HG02642 (cell line): Measurements from ENCODE around the gene PDCD11.
"Not testable (repeated sequence)": the region's sequence is repeated elsewhere in the genome, so short reads cannot be mapped to it uniquely, and the experiment has no call there.

Source experiments
- ATAC-seq: cut with Tn5 transposase; IDR thresholded peaks from one replicate; pipeline ENCODE4 v1.9.1; 2021; ENCODE audit warnings: mild to moderate bottlenecking; ENCODE audit not compliant: unreplicated experiment, poor library complexity

Gene PDCD11

GRCh38 chr10:103415581-103415980 lies 19.2 kb downstream of the PDCD11 start:
- no peak for ATAC-seq

- no peak for ATAC-seq
Measured at GRCh38 chr10:103416436-103417147, 20.2 kb downstream of the PDCD11 start.

- ATAC-seq, result not testable (repeated sequence)
Measured at GRCh38 chr10:103417148-103417469, 20.7 kb downstream of the PDCD11 start.

GRCh38 chr10:103417601-103418000 lies 21.2 kb downstream of the PDCD11 start:
- no peak for ATAC-seq

- no peak for ATAC-seq
Measured at GRCh38 chr10:103419101-103419500, 22.7 kb downstream of the PDCD11 start.

- no peak for ATAC-seq
Measured at GRCh38 chr10:103423748-103424147, 27.3 kb downstream of the PDCD11 start.

GRCh38 chr10:103427866-103428265 lies 31.4 kb downstream of the PDCD11 start:
- ATAC-seq, result no peak

GRCh38 chr10:103428989-103429643 lies 32.7 kb downstream of the PDCD11 start:
- no peak for ATAC-seq

- ATAC-seq, result no peak
Measured at GRCh38 chr10:103429647-103430046, 33.2 kb downstream of the PDCD11 start.

- no peak for ATAC-seq
Measured at GRCh38 chr10:103431902-103432301, 35.5 kb downstream of the PDCD11 start.

- ATAC-seq, result no peak
Measured at GRCh38 chr10:103433858-103434257, 37.4 kb downstream of the PDCD11 start.

GRCh38 chr10:103439776-103440175 lies 43.4 kb downstream of the PDCD11 start:
- no peak for ATAC-seq

GRCh38 chr10:103440416-103440815 lies 44.0 kb downstream of the PDCD11 start:
- ATAC-seq, result no peak

GRCh38 chr10:103441206-103441605 lies 44.8 kb downstream of the PDCD11 start:
- ATAC-seq, result no peak

GRCh38 chr10:103441611-103442010 lies 45.2 kb downstream of the PDCD11 start:
- ATAC-seq, result no peak

GRCh38 chr10:103442031-103442461 lies 45.6 kb downstream of the PDCD11 start:
- ATAC-seq, result no peak

GRCh38 chr10:103443475-103444185 lies 47.2 kb downstream of the PDCD11 start:
- ATAC-seq, result no peak

- ATAC-seq, result no peak
Measured at GRCh38 chr10:103444478-103444877, 48.1 kb downstream of the PDCD11 start.

GRCh38 chr10:103445366-103445765 lies 48.9 kb downstream of the PDCD11 start:
- ATAC-seq, result no peak

GRCh38 chr10:103445767-103446567 lies 49.5 kb downstream of the PDCD11 start:
- ATAC-seq, result no peak

GRCh38 chr10:103447187-103447586 lies 50.8 kb downstream of the PDCD11 start:
- no peak for ATAC-seq
